ENCODE results near the gene UNC5B.

UNC5B gene

DNA sequence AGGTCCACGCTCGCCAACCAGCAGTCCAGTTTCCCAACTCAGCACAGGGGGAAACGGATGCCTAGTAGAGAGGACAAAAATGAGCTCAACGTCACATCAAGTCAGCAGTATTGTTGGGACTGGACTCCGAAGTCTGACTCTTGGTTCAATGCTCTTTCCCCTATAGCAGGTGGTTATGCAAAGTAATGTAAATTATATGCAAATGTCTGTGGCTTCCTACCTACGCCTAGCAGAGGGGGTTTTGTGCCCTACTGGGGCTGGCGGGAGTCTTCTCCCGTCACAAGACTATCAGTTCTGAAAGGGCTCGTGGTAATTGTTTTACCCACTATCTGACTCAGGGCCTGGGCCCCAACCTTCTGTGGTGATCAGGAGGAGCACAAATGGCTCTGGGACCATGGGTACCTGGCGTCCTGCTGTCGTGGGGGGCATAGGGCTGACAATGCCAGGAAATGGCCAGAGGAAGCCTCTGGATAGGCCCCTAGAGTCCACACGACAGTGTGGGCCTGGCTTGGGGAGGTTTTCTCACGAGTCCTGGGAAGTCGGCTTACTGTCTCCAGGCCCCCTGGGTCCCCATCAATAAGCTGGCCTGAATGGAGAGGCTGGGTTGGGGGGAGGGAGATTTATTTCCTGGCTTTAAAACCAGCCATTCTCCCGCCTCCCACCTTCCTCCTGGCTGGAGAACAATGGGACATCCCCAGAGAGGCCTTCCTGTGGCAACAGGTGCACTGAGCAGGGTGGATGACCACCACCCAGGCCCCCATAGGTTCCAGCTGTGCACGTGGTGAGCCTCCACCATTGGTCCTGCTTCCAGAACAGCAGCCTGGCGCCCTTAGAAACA lies 41.8 kb downstream of the UNC5B start:
- no peak for DNase-seq

DNA sequence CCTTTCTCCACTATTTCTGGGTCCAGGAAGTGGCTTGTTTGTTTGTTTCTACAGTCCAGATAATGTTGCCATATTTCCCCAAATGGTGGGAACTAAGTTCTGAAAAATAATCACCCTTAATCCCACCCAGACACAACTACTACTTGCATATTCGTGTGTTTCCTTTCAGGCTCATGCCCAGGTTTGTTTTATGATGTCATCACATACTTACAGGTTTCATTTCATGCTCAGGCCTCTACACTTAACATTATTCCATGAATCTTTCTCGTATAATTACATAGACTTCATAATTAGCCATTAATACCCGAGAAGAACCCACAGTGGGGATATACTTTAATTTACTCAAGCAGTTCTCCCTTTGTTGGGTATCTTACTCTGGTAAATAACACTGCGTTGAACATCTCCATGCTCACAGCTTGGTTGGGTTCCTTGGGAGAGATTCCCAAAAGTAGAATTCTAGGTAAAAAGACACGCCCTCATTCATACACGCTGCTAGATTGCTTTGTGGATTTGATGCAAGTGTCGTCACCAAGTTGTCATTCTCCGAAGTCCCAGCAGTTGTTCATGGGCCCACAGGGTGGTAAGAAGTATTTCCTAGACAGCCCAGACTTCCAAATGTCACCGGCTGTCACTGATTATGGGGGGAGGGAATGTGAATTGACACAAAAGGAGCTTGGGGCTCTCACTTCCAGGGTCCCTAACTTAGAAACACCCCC lies 42.6 kb downstream of the UNC5B start:
- DNase-seq: no peak

GRCh38 chr10:71255550-71255807 lies 43.1 kb downstream of the UNC5B start:
- peak in 1 of 56 donors; percentile 30 for DNase-seq

DNA sequence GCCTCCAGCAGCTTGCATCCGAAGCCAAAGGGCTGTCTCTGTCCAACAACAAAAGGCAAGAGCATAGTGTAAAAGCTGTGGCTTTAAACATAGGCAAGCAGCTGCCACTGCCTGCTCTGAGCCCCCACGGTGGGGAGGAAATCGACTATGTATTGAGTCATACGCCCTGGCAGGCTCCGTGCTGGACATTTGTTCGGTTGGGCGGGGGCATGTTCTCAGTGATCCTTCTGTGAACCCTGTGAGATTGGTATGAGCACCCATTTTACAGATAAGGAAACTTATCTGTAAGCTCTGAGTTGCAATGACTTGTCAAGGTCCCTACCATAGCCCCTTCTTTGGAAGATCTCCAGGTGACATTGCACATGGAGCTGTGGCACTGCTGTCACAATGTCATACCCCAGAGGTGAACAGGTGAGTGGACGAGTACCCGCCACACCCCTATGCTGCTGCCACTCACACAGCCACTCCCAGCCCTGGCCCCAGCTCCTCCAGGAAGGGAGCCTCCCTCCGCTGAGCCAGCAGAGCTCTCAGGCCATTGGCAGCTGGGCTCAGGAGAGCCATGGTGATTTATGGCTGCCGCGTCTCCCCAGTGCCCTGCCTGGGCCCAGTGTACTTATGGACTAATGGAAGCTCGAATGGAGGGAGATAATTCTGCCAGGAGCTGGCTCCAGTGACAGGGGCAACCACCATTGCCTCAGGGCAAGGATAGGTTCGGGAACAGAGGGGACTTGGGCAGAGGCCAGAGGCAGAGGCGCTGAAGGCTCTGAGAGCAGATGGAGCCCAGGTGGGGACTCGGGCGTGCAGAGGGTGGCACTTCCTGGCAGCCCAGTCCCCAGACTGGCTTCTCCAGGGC lies 43.7 kb downstream of the UNC5B start:
- peak in 11 of 56 donors; percentile 23 to 52 (median 33) for DNase-seq

GRCh38 chr10:71256661-71257318 lies 44.4 kb downstream of the UNC5B start:
- DNase-seq: no peak

DNA sequence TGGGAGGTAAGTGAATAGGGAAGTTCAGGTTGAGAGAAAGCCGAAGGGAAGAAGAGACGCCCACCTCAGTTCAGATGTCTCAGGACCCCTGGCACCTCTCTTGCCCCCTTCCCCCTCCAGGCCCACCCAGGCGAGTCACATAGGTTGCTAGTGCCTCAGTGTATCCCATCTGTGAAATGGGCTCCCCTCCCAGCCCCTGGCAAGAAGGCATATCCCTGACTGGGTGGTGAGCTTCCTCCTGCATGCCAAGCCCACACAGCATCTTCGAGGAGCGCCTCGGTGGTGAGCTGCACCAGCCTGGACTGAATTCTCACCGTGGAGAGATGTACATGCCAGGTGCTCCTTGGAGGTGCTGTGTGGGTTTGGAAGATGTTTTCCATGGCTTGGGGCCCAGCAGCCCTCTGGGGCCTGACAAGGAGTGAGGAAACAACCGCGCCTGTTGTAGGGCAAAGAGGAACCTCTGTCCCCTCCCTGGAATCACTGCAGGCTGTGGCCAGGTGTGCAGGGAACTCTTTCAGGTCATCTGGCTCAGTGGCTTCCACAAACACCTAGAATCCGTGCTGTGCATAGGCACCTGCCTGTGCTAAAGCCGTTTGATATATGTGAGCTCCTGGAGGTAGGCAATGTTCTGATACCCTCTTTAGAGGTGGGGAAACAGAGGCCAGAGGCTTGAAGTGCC lies 45.1 kb downstream of the UNC5B start:
- no peak for DNase-seq

GRCh38 chr10:71258046-71258445 lies 45.7 kb downstream of the UNC5B start:
- DNase-seq: no peak

DNA sequence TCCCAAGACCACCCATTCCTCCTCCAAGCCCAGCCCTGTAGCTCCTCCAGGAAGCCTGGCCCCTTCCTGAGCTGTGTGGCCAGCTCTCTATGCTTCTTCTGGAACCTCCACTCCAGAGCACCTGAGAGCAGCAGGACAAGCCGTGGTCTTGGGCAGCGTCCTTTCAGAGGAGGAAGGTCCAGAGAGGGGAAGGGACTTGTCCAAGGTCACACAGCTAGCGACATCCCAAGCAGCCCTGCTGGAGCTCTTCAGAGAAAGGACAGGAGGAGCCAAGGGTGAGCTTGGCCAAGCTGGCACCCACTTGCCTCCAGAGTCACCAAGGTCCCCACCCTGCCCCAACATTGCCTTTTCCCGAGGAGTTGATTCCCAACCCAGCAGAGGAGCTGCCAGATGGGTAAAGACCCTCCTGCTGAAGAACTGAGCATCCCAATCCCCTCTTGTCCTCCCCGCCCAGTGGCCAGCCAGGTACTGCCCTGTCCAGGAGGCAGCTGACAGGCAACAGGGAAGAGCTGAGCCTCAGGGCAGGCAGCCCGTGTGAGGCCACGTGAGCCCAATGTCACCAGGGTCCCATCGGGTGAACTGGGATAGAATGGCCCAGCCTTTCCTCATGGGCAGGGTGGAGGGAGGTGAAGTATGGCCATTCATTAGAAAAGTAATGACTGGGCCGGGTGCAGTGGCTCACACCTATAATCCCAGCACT lies 46.2 kb downstream of the UNC5B start:
- DNase-seq: no peak

DNA sequence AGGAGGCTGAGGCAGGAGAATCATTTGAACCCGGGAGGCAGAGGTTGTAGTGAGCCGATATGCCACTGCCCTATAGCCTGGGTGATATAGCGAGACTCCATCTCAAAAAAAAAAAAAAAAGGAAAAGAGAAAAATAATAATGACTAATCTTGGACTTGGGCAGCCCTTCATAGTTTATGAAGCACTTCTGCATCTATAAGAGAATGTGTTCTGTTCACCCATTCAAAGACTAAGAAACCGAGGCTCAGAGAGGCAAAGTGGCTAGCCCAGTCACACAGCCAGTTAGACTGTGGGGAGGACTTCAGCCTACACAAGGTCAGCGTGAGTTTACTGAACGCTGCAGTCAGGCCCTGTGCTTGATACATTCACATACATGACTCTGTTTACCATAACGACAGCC lies 46.9 kb downstream of the UNC5B start:
- DNase-seq: no peak

DNA sequence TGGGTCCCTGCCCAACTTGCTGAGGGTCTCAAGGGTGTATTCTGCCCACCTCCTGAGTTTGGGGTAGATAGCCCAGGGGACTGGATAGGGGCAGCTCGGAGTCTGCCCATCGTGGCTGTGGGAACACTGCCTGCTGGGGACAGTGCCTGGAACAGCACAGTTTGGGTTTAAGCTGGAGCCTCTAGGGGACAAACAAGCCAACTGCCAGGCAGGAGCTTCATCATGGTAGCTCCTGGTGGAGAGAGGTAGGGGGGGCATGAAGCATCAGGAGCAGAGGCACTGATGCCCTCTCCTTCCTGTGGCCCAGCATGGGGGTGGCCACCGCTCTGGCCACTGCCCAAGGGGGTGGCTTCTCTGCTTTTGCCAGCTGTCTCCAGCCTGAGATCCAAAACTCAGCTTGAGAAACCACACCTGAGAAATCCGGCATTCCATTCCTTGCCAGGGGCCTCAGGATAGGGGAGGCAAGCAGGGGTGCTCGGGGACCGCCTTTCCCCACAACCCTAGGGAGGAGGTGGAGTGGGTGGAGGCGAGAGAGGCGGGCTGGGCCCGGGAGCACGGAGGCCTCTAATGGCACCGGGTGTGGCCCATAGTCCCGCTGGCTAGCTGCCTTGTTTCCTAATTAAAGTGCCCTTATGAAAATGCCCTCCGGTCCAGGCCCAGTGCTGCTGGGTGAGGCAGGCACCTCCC lies 47.6 kb downstream of the UNC5B start:
- DNase-seq: peak in 2 of 56 donors; percentile 57

GRCh38 chr10:71260622-71261325 lies 48.4 kb downstream of the UNC5B start:
- DNase-seq: peak in 43 of 56 donors; percentile 21 to 82 (median 52)

DNA sequence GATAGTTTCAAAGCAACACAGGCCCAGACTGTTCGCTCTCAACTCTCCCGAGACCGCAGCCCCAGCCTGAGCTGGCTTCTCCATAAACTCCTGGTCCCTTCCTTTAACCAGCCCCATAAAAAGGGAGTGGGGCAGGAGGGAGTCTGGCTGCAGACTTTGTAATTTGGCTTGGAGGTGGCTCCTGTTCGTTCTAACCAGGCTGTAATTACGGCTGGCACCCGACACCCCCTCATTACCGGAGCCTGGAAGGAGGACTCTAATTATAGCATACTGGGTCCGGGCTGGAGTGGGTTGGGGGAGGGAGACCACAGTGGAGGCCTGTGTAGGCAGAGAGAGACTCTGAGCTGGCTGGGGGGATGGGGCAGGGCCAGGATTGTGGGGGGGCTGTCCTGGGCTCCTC lies 49.7 kb downstream of the UNC5B start:
- peak in 17 of 56 donors; percentile 16 to 61 (median 27) for DNase-seq

- no peak for DNase-seq
Observed at GRCh38 chr10:71262817-71263216, 50.4 kb downstream of the UNC5B start.

- peak in 31 of 56 donors; percentile 15 to 71 (median 46) for DNase-seq
Observed at GRCh38 chr10:71263376-71263775, 51.0 kb downstream of the UNC5B start.

DNA sequence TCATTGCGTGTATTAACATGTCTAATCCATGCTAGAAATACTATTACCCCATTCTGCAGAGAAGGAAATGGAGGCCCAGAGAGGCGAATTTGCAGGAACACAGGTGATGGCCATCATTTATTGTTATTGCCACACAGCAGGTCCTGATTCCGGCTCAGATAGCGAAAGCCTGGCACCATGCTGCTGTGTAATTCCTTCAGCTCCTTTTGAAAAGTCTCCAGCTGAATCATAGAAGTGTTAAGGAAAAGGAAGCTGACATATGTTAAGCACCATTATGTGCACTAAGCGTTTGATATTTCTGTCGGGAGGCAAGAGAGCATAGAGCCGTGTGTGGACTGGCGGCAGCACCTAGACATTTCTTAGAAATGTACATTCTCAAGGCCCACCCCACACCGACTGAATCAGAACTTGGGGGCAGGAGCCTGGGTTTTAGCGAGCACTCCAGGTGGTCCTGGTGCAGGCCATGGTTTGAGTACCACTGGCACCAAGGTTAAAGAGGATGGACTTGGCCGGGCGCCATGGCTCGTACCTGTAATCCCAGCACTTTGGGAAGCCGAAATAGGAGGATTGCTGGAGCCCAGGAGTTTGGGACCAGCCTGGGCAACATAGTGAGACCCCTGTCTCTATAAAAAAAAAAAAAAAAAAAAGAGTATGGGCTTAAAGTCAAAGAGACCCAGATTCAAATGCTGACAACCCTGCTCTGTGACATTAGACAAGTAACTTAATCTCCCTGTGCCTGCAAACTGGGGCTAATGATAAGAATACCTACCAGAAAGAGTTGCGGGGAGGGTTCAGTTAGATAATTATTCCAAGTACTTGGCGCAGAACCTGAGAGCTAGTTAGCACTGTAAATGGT lies 52.2 kb downstream of the UNC5B start:
- DNase-seq: no peak

- DNase-seq: no peak
Observed at GRCh38 chr10:71265201-71265575, 52.8 kb downstream of the UNC5B start.

DNA sequence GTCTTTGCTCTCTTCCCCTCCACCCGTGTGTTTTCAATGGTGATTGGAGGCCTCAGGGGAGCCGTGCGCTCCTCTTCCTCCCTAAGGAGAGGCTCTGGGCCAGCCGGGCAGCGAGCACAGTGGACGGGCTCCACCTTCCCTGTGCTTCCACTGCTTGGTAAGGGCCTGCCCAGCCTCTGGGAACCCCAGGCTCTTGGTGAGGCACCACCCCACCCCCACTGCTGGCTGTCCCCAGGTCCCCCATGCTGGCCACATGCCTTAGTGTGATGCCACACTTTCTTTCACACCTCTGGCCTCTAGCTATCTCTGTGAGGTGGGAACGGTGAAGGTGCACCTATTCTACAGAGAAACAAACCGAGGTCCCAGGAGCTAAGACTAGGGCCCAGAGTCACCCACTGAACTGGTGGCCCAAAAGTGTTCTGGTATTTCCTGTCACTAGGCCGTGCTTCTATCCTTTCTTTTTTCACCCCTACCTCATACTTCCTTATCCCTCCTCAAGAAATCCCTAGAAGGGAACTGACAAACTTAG lies 53.3 kb downstream of the UNC5B start:
- DNase-seq: no peak
